ENCODE results near the gene ZNF593OS.

ZNF593OS gene

DNA sequence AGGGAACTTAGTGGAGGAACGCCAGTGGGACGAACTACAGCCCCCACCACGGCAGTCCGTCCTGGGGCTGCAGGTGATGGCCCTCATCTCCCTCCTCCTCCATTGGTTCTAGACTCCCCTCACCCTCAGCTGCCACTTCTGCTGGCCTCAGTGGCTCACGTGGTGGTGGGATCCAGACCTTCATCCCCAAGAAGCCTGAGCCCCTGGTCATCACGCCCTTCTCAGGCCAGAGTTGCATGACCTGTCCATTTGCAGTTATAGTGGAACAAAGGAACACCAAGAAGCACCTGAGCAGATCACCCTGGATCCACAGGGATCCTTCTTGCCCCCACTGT, 25.7 kb downstream of the ZNF593OS start:
- TF ChIP-seq ZFX (IDR thresholded peaks at IDR 0.05; ENCODE audit: borderline replicate concordance) (no peak), CTCF (IDR thresholded peaks at IDR 0.05) (no peak)
- H3K27ac ChIP-seq: no peak overlapping the region

DNA sequence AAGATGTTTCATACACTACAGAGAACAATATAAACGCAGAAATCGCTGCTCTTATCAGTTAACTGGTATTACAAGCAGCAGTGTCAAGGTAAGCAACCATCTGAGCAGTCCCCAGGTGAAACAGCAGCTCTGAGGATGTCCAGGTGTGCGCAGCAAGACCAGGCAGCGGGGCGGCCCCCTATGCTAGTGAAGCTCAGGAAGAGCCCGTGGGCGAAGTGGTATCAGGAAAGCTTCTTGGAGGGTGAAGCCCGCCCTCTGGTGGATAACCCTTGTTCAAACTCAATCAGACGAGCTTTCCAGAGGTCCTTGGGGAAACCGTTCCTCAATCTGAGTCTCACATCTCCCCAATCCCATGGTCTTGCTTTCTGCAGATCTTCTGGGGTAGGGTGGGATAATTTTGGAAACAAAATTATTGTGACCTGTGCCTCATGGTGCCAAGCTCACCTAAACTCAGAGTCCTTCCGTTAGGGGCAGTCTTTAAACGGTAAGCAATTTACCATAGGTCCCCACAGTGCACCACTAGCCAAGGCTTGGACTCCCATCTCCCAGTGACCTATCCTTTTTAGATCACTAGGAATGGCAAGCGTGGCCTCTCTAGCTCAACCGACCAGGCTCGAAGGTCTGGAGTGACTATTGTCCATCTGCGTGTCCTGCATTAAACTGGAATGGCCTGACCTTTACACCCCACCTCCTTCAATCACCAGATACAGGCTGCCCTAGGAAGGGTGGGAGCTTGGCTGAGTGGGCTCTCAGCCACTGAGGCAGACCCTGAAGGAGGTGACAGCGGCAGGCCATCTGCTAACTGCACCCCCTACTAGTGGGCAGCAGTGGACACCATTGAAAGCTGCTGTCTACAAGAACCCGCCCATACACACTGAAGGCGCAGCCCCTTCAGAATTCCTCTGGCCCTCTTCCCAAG, 26.3 kb downstream of the ZNF593OS start:
- TF ChIP-seq CTCF (IDR thresholded peaks at IDR 0.05): peak; percentile 87
- no peak for TF ChIP-seq ZFX (IDR thresholded peaks at IDR 0.05; ENCODE audit: borderline replicate concordance)

DNA sequence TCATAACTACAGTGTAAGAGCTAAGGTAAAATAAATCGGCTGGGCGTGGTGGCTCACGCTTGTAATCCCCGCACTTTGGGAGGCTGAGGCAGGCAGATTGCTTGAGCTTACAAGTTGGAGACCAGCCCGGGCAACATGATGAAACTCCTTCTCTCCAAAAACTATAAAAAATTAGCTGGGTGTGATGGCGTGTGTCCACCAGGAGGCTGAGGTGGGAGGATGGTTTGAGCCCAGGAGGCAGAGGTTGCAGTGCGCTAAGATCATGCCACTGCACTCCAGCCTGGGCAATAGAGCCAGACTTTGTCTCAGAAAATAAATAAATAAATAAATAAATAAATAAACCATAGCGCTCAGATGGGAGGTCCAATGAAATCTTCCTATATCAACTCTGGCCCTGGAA, 29.5 kb downstream of the ZNF593OS start:
- no peak overlapping the region for H3K27ac ChIP-seq
- TF ChIP-seq CTCF (IDR thresholded peaks at IDR 0.05) (no peak), ZFX (IDR thresholded peaks at IDR 0.05; ENCODE audit: borderline replicate concordance) (no peak)

More for the DNA sequence above, 26.3 kb downstream of the ZNF593OS start:
- no peak overlapping the region for H3K27ac ChIP-seq

DNA sequence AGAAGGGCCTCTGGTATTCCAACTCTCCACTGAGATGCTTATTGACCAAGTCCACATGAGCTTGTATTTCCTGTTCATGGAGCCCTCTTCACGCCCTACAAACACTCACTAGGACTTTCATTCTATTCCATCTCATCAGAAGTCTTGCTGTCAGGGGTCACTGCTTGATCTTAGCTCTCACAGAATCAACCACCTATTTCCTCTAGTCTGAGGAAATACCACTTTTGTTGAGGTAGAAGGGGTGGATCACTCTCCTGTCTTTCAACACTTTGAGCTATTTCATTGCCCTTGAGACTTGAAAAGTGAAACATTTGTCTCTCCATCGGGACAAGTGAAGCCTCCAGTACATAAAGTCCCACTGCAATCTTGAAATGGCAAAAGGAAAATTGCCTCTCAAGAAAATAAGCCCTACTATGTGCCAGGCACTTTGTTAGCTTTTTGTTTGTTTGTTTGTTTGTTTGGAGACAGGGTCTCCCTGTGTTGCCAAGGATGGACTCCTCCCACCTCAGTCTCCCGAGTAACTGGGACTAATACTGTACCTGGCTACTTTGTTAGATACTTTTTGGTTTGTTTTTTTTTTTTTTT, 32.6 kb downstream of the ZNF593OS start:
- TF ChIP-seq ZFX (IDR thresholded peaks at IDR 0.05; ENCODE audit: borderline replicate concordance) (no peak), CTCF (IDR thresholded peaks at IDR 0.05) (no peak)
- no peak overlapping the region for H3K27ac ChIP-seq

DNA sequence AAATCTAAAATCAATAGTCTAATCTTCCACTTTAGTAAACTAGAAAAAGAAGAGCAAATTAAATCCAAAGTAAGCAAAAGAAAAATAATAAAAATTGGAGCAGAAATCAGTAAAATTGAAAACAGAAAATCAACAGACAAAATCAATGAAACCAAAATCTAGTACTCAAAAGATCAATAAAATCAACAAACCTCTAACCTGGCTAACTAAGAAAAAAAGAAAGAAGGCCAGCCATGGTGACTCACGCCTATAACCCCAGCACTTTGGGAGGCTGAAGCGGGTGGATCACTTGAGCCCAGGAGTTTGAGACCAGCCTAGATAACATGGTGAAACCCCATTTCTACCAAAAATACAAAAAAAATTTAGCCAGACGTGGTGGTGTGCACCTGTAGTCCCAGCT, 37.2 kb downstream of the ZNF593OS start:
- TF ChIP-seq CTCF (IDR thresholded peaks at IDR 0.05) (no peak), ZFX (IDR thresholded peaks at IDR 0.05; ENCODE audit: borderline replicate concordance) (no peak)
- no peak overlapping the region for H3K27ac ChIP-seq

DNA sequence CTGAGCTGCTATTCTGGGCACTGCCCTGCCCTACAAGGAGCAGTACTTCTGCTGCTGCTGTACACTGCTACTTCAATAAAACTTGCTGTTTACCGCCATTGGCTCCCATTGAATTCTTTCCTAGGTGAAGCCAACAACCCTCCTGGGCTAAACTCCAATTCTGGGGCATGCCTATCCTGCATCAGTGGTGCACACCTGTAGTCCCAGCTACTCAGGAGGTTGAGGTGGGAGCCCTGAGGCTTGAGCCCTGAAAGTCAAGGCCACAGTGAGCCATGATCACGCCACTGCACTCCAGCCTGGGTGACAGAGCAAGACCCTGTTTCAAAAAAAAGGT, 38.8 kb downstream of the ZNF593OS start:
- no peak for TF ChIP-seq ZFX (IDR thresholded peaks at IDR 0.05; ENCODE audit: borderline replicate concordance)
- no peak for TF ChIP-seq CTCF (IDR thresholded peaks at IDR 0.05)
- no peak overlapping the region for H3K27ac ChIP-seq

- TF ChIP-seq ZFX (IDR thresholded peaks at IDR 0.05; ENCODE audit: borderline replicate concordance) (no peak), CTCF (IDR thresholded peaks at IDR 0.05) (no peak)
Measured at GRCh38 chr1:26132128-26132833, 39.4 kb downstream of the ZNF593OS start.

More at GRCh38 chr1:26132128-26132833, 39.4 kb downstream of the ZNF593OS start:
- no peak overlapping the region for H3K27ac ChIP-seq
